Astrocyte of the spinal cord (primary cell): ENCODE measurements around the gene SHISA9.

Experiments used
- DNase-seq: peaks from one replicate; pipeline ENCODE4 v3.0.0; 2011; ENCODE audit warnings: low read depth, low spot score
- H3K4me3 ChIP-seq: 2 replicates; pipeline ENCODE4 v1.5.1; 2011; ENCODE audit warnings: low read depth, mild to moderate bottlenecking, low read length, moderate library complexity
- in situ Hi-C: cut with HindIII; loops from 2 replicates; pipeline ENCODE4 v1.10.0; 2017; ENCODE audit warnings: low sequenced_read_pairs
- TF ChIP-seq, protein P1 (sequence below): IDR thresholded peaks from 2 replicates; pipeline ENCODE4 v1.5.1; 2012; ENCODE audit warnings: low read depth, mild to moderate bottlenecking, low read length, inconsistent platforms

Gene SHISA9

DNA sequence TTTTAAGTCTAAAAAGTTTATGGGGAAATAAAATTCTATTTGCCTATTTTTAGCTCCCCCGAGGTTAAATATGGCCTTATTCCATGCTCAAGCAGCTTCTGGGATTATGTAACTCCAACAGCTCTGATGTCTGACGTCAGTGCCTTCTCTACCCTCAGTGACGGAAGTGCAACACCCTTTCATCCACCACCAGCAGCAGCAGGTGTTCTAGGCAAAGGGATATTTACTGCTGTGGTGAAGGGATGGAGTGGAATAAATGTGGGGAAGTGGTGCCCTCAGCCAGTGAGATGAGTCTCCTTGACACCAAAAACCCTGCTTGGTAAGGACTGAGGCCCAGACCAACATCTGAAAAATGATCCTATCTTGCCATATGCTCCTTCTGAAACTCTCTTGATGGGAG lies 247.4 kb downstream of the SHISA9 start:
- no peak overlapping the region for H3K4me3 ChIP-seq
- in situ Hi-C loops = no loop called here
- TF ChIP-seq, protein P1, sequence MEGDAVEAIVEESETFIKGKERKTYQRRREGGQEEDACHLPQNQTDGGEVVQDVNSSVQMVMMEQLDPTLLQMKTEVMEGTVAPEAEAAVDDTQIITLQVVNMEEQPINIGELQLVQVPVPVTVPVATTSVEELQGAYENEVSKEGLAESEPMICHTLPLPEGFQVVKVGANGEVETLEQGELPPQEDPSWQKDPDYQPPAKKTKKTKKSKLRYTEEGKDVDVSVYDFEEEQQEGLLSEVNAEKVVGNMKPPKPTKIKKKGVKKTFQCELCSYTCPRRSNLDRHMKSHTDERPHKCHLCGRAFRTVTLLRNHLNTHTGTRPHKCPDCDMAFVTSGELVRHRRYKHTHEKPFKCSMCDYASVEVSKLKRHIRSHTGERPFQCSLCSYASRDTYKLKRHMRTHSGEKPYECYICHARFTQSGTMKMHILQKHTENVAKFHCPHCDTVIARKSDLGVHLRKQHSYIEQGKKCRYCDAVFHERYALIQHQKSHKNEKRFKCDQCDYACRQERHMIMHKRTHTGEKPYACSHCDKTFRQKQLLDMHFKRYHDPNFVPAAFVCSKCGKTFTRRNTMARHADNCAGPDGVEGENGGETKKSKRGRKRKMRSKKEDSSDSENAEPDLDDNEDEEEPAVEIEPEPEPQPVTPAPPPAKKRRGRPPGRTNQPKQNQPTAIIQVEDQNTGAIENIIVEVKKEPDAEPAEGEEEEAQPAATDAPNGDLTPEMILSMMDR = no peak
- DNase-seq = no peak

DNA sequence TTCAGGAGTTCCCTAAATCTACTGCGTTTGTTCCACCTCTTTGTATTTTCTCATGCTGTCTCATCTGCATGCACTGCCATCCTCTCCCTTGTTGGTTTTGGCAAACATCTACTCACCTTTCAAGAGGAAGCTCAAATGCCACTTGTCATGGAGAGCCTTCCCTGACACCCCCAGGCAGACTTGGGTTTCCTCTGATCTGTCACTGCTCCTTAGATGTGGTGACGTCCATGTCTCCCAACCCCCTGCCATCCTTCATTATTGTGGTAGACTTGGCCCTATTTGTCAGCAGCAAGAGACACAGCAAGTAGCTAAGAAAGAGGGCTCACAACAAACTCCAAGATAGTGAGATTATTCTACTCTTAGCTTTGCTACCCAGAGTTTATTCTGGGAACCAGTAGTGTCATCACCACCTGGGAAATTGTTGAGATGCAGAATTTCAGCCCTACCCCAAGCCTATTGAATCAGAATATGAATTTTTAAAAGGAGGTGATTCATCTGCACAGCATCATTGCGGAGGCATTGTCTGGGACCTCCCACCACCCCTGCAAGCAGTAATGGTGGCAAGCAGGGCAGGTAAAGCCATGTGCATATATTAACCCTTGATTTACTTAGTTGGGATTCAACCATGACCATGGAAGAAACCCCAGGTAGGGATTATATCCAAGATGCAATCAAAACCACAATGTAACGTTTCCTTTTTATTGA lies 248.9 kb downstream of the SHISA9 start:
- in situ Hi-C loops = no loop called here
- DNase-seq = no peak
- no peak overlapping the region for H3K4me3 ChIP-seq
- TF ChIP-seq, protein P1 = no peak

DNA sequence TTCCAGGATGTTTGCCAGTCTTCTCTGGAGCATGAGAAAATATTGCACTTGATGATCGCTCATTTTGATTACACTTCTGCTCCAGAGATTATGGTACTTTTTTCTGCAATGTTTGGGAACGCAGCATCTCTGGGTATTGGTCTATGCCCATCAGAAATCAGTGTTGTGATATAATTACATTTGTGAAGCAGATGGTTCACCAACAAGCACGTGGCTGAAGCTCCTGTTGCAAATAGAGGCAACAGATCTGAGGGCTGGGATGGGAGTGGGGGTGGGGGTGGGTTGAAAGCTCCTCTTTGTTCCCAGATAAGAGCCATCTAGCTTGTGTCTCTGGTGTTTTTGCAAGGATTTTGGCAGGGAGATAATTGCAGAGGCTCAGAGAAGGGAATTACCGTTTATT lies 252.3 kb downstream of the SHISA9 start:
- no peak overlapping the region for H3K4me3 ChIP-seq
- TF ChIP-seq, protein P1 = no peak
- DNase-seq = no peak
- in situ Hi-C loops = no loop called here

DNA sequence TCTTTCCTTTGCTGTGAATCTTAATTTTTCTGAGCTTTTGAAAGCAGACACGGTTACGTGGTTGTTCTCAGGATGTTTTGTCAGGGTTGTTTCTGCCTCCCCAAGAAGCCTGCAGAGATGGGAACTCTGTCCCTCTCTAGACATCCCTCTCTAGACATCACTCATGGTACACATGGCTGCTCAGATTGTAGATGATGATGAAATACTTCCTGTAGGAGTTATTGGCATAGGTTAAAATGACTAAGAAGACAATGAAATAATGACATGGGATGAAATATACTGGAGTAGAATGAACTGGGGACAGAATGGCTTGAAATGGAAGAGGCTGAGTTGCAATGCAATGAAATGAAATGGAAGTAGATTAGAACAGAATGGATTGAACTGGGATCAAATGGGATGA lies 253.4 kb downstream of the SHISA9 start:
- no peak overlapping the region for H3K4me3 ChIP-seq
- TF ChIP-seq, protein P1 = no peak
- in situ Hi-C loops = no loop called here
- DNase-seq = no peak

DNA sequence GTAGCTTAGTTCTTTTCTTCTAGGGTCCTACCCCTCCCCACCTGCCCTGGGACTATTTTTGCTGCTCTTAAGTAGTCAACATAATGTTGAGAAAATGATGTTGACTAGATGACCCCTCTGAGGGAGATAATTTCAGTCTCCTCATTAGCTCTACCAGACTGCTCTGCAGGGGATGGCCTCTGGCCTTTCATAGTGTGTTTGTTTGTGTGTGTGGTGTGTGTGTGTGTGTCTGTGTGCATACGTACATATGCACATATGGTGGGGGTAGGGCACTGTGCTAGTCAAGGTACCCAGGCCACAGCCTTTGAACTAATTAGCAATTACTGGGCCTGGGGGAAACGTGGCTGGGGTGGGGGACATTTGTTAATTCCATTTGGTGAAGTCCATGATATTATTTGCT lies 254.0 kb downstream of the SHISA9 start:
- no peak overlapping the region for H3K4me3 ChIP-seq
- TF ChIP-seq, protein P1 = no peak
- DNase-seq = no peak
- in situ Hi-C loops = no loop called here

DNA sequence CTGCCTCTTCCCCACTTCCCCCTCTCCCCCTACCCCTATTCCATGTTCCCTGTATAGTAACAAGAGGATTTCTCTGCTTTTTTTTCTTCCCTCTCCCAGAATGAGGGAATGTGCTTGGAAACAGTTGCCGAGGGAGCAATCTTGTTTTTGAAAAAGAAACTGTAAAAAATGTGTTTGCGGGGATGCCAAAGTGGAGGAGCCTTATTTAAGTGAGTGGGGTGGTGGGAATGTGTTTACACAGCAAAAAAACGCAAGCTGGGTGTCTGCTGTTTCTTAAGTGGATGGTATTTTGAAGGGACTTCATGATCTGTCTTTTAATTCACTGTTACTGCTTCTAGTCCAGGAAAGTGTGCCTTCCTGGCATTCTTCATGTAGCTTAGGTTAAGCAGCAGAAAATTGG lies 254.4 kb downstream of the SHISA9 start:
- TF ChIP-seq, protein P1 = no peak
- in situ Hi-C loops = no loop called here

More for the DNA sequence above, 254.4 kb downstream of the SHISA9 start:
- H3K4me3 ChIP-seq = no peak overlapping the region
- no peak for DNase-seq
